Thymus (tissue), 11 donors: ENCODE results near the gene LRMDA. TPM values are rescaled to one million over a fixed set of nuclear protein-coding genes. Genes with fewer than 3 reads are reported as not detected.

Source experiments
- DNase-seq, 9 donors: peaks; one replicate each; pipeline ENCODE4 v3.0.0-alpha.2; 2013; ENCODE audit warnings: low spot score in 9 of 9, low read depth in 6 of 9, missing footprints in 1 of 9
- H3K27ac ChIP-seq, 2 donors: one replicate each; pipeline ENCODE4 v1.5.1; 2013; ENCODE audit warnings: control low read depth in 1 of 2, low read depth in 1 of 2, low read length in 1 of 2, mild to moderate bottlenecking in 1 of 2, moderate library complexity in 1 of 2
- H3K27me3 ChIP-seq, 2 donors: one replicate each; pipeline ENCODE4 v1.5.1; 2013; ENCODE audit warnings: low read length in 1 of 2; ENCODE audit not compliant: control insufficient read depth in 2 of 2, insufficient read depth in 1 of 2
- H3K36me3 ChIP-seq, 2 donors: one replicate each; pipeline ENCODE4 v1.5.1; 2013; ENCODE audit warnings: low read length in 1 of 2, mild to moderate bottlenecking in 1 of 2, moderate library complexity in 1 of 2; ENCODE audit not compliant: control insufficient read depth in 2 of 2, insufficient read depth in 2 of 2
- H3K4me1 ChIP-seq, 2 donors: one replicate each; pipeline ENCODE4 v1.5.1; 2013; ENCODE audit warnings: low read length in 2 of 2; ENCODE audit not compliant: control insufficient read depth in 2 of 2, insufficient read depth in 2 of 2
- H3K4me3 ChIP-seq, 2 donors: one replicate each; pipeline ENCODE4 v1.5.1; 2013; ENCODE audit warnings: low read length in 2 of 2, control low read depth in 1 of 2, mild to moderate bottlenecking in 1 of 2
- H3K9me3 ChIP-seq, 2 donors: one replicate each; pipeline ENCODE4 v1.5.1; 2013; ENCODE audit warnings: low read length in 1 of 2, mild to moderate bottlenecking in 1 of 2; ENCODE audit not compliant: control insufficient read depth in 2 of 2, insufficient read depth in 1 of 2
- WGBS: extraction: QIAGEN DNeasy Blood & Tissue Kit; methylation state at CpG from one replicate; pipeline ENCODE4 v1.1.7; 2013; 5-methylcytosine and 5-hydroxymethylcytosine counted together
- polyA plus RNA-seq: library from polyadenylated mRNA; stranded (reverse); fragments of 200-250 nt; gene quantifications from one replicate; pipeline ENCODE4 v1.2.3, GENCODE V29; 2013
- total RNA-seq: library from RNA; stranded (reverse); fragments of 120-200 nt; gene quantifications from one replicate; pipeline ENCODE4 v1.2.4, GENCODE V29; 2013
- donor health status: healthy.

LRMDA gene
- total and polyA plus RNA-seq, 2 donors: 2.5 to 4.6 TPM

DNA sequence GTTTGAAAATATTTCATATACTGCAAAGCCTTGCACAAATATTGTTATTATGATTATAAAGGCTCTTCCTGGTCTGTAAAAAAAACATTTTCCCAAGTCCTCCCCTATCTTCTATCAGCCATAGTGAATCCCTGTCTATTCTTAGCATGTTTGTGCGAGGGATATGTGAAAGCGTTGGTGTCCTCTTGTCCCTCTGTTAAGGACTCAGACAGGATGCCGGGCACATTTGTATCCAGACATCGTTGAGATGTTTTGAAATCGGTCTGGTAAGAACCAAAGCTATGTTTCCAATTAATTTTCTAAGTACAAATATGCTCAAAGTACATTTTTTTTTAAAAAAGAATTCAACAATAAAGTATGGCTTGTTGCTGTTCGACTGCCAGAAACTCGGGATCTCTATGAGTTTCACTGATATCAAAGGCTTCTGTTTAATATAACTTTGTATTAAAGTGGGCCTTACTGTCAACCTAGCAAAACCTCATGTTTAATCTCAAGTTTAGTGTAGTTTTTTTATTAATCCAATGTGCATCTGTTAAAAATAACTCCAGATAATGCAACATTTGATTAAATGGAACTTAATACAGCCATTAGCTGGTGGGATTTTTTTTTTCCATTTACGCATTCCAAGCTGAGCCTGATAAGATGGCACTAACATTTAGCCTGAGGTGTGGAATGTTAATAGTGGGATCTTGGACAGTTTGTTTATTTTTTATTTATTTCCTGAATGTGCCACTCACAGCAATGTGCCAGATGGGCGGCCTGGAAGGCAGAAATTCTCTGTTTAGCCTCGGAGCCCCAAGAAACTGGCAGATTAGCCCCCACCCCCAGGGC lies 754.3 kb downstream of the LRMDA start:
- H3K27ac ChIP-seq: no peak overlapping the region
- DNase-seq: no peak
- H3K4me3 ChIP-seq: no peak overlapping the region
- no peaks in the 10 kb centered on the region for H3K36me3 ChIP-seq
- H3K9me3 ChIP-seq: no peaks in the 10 kb centered on the region
- no peaks in the 10 kb centered on the region for H3K4me1 ChIP-seq
- 95% methylated on average over 10 of the region's 10 CpGs for WGBS
- H3K27me3 ChIP-seq: no peaks in the 10 kb centered on the region

DNA sequence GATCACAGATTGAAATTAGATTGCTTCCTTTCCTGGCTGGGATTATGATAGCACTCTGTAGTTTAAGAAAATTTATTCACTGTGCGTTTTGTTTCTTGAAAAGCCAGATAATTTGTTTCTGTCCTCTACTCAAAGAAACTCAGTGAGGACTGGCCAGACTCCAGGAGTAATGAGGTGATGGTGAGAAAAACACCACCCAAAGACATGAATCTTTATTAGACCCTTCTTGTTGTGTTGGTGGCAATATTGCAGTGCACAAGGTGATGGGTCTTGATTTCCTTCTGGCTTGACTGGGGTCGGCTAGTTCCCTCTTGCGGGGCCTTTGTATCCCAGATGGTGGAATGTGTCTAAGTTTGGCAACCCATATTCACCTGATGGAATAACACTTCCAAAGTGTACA lies 756.8 kb downstream of the LRMDA start:
- H3K27me3 ChIP-seq: no peaks in the 10 kb centered on the region
- no peak overlapping the region for H3K4me3 ChIP-seq
- H3K36me3 ChIP-seq: no peaks in the 10 kb centered on the region
- H3K4me1 ChIP-seq: no peaks in the 10 kb centered on the region
- H3K9me3 ChIP-seq: no peaks in the 10 kb centered on the region
- WGBS: 95% methylated on average over 3 of the region's 3 CpGs
- DNase-seq: no peak
- H3K27ac ChIP-seq: no peak overlapping the region

DNA sequence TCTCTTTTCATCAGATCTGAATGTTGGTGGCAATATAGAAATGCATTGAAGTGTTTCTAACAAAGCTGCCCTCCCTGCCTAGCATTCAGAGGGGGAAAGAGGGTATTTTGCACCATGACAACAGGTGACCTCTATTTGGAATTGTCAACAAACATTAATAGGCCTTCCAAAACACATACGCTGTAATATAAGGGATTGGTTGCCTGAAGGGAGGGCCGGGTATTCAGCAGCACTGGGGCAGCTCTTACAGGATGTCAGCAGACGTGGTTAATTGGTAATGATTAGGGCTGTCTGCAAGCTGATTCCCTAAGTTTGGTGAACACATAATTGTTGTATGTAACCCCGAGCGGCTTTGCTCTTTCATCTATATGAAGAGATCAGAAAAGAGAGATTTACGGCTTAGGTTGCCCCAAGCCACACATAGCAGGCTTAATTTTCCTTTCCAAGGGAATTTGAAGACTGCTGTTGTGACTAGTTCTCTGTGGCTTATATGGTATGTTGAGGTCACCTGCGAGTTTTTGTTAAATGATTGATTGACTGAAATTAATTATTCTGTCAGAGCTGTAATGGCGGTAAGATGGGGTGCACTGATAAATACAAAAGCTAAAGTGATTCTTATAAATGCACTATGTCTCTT lies 759.3 kb downstream of the LRMDA start:
- Histone ChIP-seq H3K36me3 (no peaks in the 10 kb centered on the region), H3K4me3 (no peak overlapping the region), H3K4me1 (no peaks in the 10 kb centered on the region), H3K9me3 (no peaks in the 10 kb centered on the region), H3K27ac (no peak overlapping the region), H3K27me3 (no peaks in the 10 kb centered on the region)
- 95% methylated on average over 8 of the region's 8 CpGs for WGBS
- DNase-seq: no peak

DNA sequence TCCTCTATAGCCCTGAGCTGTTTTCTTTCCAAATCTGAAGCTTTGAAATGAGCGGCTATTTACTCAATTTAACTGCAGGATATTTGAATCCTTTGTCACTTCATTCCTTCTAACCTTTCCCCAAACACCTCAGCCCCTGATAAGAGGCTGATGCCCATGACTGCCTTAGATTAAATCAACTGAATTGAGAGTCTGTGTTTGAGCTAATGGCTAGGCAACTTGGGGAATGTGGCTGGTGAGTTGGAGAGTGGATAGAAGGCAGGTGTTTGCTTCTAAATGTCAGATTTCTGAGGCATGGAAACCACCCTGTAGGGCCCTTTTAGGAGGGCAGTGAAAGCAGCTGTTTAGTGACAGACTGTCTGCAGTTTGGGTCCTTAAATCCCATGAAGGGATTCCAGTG lies 759.9 kb downstream of the LRMDA start:
- no peaks in the 10 kb centered on the region for H3K27me3 ChIP-seq
- H3K4me3 ChIP-seq: no peak overlapping the region
- H3K36me3 ChIP-seq: no peaks in the 10 kb centered on the region
- H3K27ac ChIP-seq: no peak overlapping the region
- no peaks in the 10 kb centered on the region for H3K4me1 ChIP-seq
- WGBS: 98% methylated on average over 1 of the region's 1 CpG
- H3K9me3 ChIP-seq: no peaks in the 10 kb centered on the region
- no peak for DNase-seq

DNA sequence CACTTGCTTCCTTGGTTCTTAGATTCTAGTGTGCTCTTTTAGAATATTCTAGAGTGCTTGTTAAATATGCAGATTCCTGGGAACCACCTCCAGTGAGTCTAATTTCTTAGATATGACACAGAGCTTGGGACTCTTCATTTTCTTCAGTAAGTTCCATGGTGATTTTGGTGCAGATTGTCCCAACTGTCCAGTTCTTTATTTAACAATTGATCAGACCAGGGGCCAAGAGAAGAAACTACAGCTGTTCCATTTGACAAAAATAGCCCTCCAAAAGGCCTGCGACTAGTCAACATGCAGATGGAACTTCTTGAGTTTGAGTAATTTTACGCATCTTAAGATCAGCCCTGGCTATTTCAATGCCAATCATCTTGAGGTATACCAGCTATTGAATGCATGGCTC lies 760.7 kb downstream of the LRMDA start:
- no peaks in the 10 kb centered on the region for H3K9me3 ChIP-seq
- no peaks in the 10 kb centered on the region for H3K27me3 ChIP-seq
- H3K27ac ChIP-seq: no peak overlapping the region
- no peak overlapping the region for H3K4me3 ChIP-seq
- WGBS: 97% methylated on average over 2 of the region's 2 CpGs
- H3K4me1 ChIP-seq: no peaks in the 10 kb centered on the region
- H3K36me3 ChIP-seq: no peaks in the 10 kb centered on the region
- no peak for DNase-seq

DNA sequence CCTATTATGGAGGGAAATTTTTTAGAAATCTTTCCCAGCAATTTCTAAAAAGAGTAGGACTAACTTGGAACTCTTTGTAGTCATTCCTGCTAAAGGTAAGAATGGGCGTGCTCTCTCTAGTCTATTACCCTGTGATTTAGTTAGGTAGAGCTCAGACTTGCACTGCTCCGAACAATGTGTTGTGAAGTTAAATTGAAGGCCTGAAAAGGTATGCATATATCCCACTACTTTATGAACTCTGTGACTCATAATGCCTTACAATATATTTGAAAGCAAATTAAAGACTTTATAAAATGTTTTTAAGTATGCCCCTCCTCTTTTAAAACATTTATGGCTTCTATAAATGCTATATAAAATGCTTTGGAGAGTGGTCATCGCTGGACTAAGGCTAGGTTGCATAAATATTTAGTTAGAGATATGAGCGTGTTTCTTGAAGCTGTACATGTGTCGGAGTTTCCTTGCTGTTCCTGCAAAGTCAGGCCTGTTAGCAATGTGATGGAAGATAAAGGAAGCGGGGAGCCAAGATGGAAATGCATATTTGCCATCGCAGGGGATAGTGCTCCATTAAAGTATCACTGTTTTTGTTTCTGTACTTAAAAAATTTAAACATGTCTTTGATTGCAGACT lies 761.4 kb downstream of the LRMDA start:
- Histone ChIP-seq H3K4me3 (no peak overlapping the region), H3K27me3 (no peaks in the 10 kb centered on the region), H3K27ac (no peak overlapping the region), H3K4me1 (no peaks in the 10 kb centered on the region), H3K36me3 (no peaks in the 10 kb centered on the region), H3K9me3 (no peaks in the 10 kb centered on the region)
- DNase-seq: no peak
- WGBS: 96% methylated on average over 7 of the region's 7 CpGs

DNA sequence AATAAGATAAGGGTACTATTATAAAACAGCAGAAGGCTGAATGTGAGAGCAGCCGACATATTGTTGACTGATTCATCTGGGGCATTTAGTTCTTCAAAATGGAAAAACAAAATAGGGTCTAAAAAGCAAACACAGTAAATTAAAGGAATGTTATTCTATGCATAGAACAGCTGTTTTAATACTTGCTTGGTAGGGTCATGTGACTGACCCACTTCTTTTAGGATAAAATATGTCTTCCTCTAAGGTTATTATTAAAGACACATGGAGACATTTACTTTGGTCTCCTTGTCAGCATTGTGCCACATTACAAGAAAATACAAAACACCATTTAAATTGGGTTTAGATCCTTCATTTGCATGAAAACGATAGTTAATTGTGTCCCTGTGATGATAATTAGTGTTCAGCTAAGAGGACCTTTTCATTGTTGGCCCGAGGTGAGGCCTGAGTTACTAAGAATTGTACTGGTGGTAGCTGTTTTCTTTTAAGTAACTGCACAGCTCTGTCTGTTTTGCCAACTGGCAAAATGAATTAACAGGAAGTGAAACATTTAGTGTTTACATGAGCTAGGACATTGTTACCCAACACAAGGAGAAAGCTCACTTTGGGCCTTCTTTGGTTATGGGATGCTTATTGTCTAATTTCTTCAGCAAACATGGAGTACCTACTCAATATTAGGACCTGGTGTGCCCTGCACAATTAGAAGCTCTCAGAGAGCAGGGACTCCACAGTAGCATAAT lies 764.4 kb downstream of the LRMDA start:
- no peak overlapping the region for H3K27ac ChIP-seq
- no peak overlapping the region for H3K4me3 ChIP-seq
- H3K36me3 ChIP-seq: no peaks in the 10 kb centered on the region
- DNase-seq: no peak
- no peaks in the 10 kb centered on the region for H3K4me1 ChIP-seq
- no peaks in the 10 kb centered on the region for H3K27me3 ChIP-seq
- 88% methylated on average over 3 of the region's 3 CpGs for WGBS
- no peaks in the 10 kb centered on the region for H3K9me3 ChIP-seq

DNA sequence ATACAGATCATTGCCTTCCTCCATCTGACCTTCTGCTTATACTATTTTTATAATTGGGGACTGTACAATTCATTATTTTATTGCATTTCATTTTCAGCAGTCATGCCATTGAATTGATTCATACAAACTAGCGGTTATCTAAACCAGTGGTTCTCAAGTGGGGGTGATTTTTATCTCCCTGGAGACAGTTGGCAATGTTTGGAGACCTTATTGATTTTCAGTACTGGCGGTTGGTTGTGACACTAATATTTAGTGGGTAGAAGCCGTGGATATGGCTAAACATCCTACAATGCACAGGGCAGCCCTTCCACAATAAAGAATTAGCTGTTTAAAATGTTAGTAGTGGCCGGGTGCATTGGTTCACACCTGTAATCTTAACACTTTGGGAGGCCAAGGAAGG lies 765.9 kb downstream of the LRMDA start:
- Histone ChIP-seq H3K27me3 (no peaks in the 10 kb centered on the region), H3K36me3 (no peaks in the 10 kb centered on the region), H3K4me1 (no peaks in the 10 kb centered on the region), H3K4me3 (no peak overlapping the region), H3K9me3 (no peaks in the 10 kb centered on the region), H3K27ac (no peak overlapping the region)
- WGBS: 92% methylated on average over 4 of the region's 4 CpGs
- DNase-seq: no peak
